Measurements from ENCODE around the gene MAGEL2. TPM values are rescaled to one million over a fixed set of nuclear protein-coding genes. Genes with fewer than 3 reads are reported as not detected.

The MAGEL2 gene
- total and polyA plus RNA-seq, 2 of the 4 experiments (the other 2 are of a cell fraction) = 0.18 to 0.29 TPM

DNA sequence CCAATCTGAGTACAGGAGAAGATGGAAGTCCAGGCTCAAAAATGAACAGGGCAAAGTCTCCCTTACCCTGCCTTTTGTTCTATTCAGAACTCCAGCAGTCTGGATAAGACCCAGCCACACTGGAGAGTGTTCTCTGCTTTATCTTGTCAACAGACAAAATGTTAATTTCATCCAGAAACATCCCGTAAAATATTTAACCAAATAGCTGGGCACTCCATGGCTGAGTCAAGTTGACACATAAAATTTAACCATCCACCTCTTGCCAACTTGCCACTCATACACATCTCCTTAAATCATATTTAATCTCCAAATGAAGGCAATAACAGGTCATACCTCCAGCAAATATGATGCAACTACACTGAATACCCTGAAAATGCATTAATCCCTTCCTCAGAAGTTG is 48.6 kb downstream of the MAGEL2 start:
- no TSS peak for BruUV-seq (replicated peaks)
- H2BK20ac ChIP-seq (ENCODE audit: low read depth, low read length) = no peak overlapping the region
- no peak overlapping the region for H4K5ac ChIP-seq (ENCODE audit: low read depth, low read length)
- no peak overlapping the region for H3K27ac ChIP-seq (ENCODE audit: insufficient read depth, low read length)
- no peak overlapping the region for H2BK120ac ChIP-seq (ENCODE audit: low read depth, low read length)
- H4K91ac ChIP-seq (ENCODE audit: insufficient read depth, low read depth, low read length) = no peak overlapping the region
- H3K9me1 ChIP-seq (ENCODE audit: insufficient read depth, low read length) = no peaks in the 10 kb centered on the region
- dilution Hi-C loops (cut with HindIII; ENCODE audit: low sequenced_read_pairs, unreplicated experiment) (no loop called here), intact Hi-C loops (cut with micrococcal nuclease) (no loop called here), in situ Hi-C loops (cut with MboI; ENCODE audit: low sequenced_read_pairs) (no loop called here)
- no peaks in the 10 kb centered on the region for H3K36me3 ChIP-seq (ENCODE audit: control insufficient read depth, insufficient read depth, low read length)
- TF ChIP-seq RFX5 (IDR thresholded peaks at IDR 0.05; ENCODE audit: low read depth, low read length) = no peak
- TF ChIP-seq BHLHE40 (IDR thresholded peaks at IDR 0.05; ENCODE audit: low read depth, low read length) = no peak
- TF ChIP-seq, protein P1, sequence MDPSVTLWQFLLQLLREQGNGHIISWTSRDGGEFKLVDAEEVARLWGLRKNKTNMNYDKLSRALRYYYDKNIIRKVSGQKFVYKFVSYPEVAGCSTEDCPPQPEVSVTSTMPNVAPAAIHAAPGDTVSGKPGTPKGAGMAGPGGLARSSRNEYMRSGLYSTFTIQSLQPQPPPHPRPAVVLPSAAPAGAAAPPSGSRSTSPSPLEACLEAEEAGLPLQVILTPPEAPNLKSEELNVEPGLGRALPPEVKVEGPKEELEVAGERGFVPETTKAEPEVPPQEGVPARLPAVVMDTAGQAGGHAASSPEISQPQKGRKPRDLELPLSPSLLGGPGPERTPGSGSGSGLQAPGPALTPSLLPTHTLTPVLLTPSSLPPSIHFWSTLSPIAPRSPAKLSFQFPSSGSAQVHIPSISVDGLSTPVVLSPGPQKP (IDR thresholded peaks at IDR 0.05; ENCODE audit: borderline replicate concordance, low read depth, low read length) = no peak
- no peak for TF ChIP-seq RCOR1 (IDR thresholded peaks at IDR 0.05; ENCODE audit: insufficient replicate concordance, low read length)
- TF ChIP-seq FOS (IDR thresholded peaks at IDR 0.05; ENCODE audit: low read depth, low read length) = no peak
- no peak for TF ChIP-seq MXI1 (IDR thresholded peaks at IDR 0.05; ENCODE audit: borderline replicate concordance, low read depth, low read length)
- no peak for TF ChIP-seq CHD1 (IDR thresholded peaks at IDR 0.05; ENCODE audit: low read depth, low read length)
- TF ChIP-seq POLR2A (IDR thresholded peaks at IDR 0.05; ENCODE audit: low read depth, low read length) = no peak
- TF ChIP-seq NFE2L2 (IDR thresholded peaks at IDR 0.05; ENCODE audit: low read depth, low read length) = no peak
- TF ChIP-seq CEBPB (IDR thresholded peaks at IDR 0.05; ENCODE audit: low read depth, low read length) = no peak
- TF ChIP-seq MAZ (IDR thresholded peaks at IDR 0.05; ENCODE audit: borderline replicate concordance, low read depth, low read length) = no peak
- TF ChIP-seq, protein P2, sequence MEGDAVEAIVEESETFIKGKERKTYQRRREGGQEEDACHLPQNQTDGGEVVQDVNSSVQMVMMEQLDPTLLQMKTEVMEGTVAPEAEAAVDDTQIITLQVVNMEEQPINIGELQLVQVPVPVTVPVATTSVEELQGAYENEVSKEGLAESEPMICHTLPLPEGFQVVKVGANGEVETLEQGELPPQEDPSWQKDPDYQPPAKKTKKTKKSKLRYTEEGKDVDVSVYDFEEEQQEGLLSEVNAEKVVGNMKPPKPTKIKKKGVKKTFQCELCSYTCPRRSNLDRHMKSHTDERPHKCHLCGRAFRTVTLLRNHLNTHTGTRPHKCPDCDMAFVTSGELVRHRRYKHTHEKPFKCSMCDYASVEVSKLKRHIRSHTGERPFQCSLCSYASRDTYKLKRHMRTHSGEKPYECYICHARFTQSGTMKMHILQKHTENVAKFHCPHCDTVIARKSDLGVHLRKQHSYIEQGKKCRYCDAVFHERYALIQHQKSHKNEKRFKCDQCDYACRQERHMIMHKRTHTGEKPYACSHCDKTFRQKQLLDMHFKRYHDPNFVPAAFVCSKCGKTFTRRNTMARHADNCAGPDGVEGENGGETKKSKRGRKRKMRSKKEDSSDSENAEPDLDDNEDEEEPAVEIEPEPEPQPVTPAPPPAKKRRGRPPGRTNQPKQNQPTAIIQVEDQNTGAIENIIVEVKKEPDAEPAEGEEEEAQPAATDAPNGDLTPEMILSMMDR (conservative IDR thresholded peaks at IDR 0.05; ENCODE audit: low read depth, low read length) = no peak
- H3K23ac ChIP-seq (ENCODE audit: low read depth, low read length) = no peak overlapping the region
- H3K4me2 ChIP-seq (ENCODE audit: low read depth, low read length) = no peak overlapping the region
- H3K79me1 ChIP-seq (ENCODE audit: low read depth in 1 of 2, low read length in 2 of 2) = no peaks in the 10 kb centered on the region
- no peak overlapping the region for H3K56ac ChIP-seq (ENCODE audit: extremely low read depth, insufficient read depth, low read length)
- no peak overlapping the region for H3K4me3 ChIP-seq (ENCODE audit: insufficient read depth, low read depth, low read length)
- H3K27me3 ChIP-seq (ENCODE audit: control insufficient read depth, insufficient read depth, low read length) = no peaks in the 10 kb centered on the region
- H3K14ac ChIP-seq (replicated peaks; ENCODE audit: low read depth, low read length) = no peak overlapping the region
- H2AK5ac ChIP-seq (ENCODE audit: low read depth, low read length) = no peak overlapping the region
- no peak overlapping the region for H2AK9ac ChIP-seq (replicated peaks; ENCODE audit: low read depth, low read length, poor library complexity)
- no peak overlapping the region for H2BK15ac ChIP-seq (ENCODE audit: low read depth, low read length)
- no peak overlapping the region for H2BK5ac ChIP-seq (ENCODE audit: low read depth, low read length, poor library complexity, severe bottlenecking)
- H4K8ac ChIP-seq (ENCODE audit: low read depth in 2 of 2, low read length in 2 of 2) = no peak overlapping the region
- ATAC-seq (ENCODE audit: low read depth) = no peak
- H3K9me3 ChIP-seq (ENCODE audit: control insufficient read depth, insufficient read depth, low read length) = peaks cover 17% of the 10 kb centered on the region
- H3K18ac ChIP-seq (ENCODE audit: low read depth, low read length) = no peak overlapping the region
- no peak overlapping the region for H3K4ac ChIP-seq (ENCODE audit: low read depth, low read length)
- H2AFZ ChIP-seq (replicated peaks; ENCODE audit: low read length, poor library complexity) = no peak overlapping the region
- H4K20me1 ChIP-seq (ENCODE audit: insufficient read depth, low read length) = no peaks in the 10 kb centered on the region
- no peak overlapping the region for H3K9ac ChIP-seq (ENCODE audit: low read depth, low read length)
- no peak for DNase-seq
- WGBS, 2 experiments (ENCODE audit: extremely low coverage in 2 of 2, insufficient read length in 1 of 2) = 33% methylated on average over 1 of the region's 1 CpG; no CpG with 5 or more reads in 1 of the 2 experiments
- ChIA-PET CTCF (no interaction called here), POLR2A (ENCODE audit: unreplicated experiment) (no interaction called here)
- no peaks in the 10 kb centered on the region for H3K4me1 ChIP-seq (ENCODE audit: control insufficient read depth, insufficient read depth, low read length)
